CD1c-positive myeloid dendritic cell (primary cell): ENCODE measurements around the gene SLC17A7.
A peak's percentile ranks its signal among the peaks of the same experiment; 100 is the strongest.

ENCODE experiments used
- DNase-seq: peaks from one replicate; pipeline ENCODE4 v3.0.0-alpha.2; 2016; ENCODE audit errors: extremely low spot score

The SLC17A7 gene

GRCh38 chr19:49408816-49409440, 32.4 kb downstream of the SLC17A7 start:
- DNase-seq, result no peak

GRCh38 chr19:49407482-49408015, 33.8 kb downstream of the SLC17A7 start:
- DNase-seq, result no peak

- DNase-seq, result no peak
Observed at GRCh38 chr19:49407079-49407478, 34.2 kb downstream of the SLC17A7 start.

- DNase-seq, result no peak
Observed at GRCh38 chr19:49403404-49404187, 37.7 kb downstream of the SLC17A7 start.

- no peak for DNase-seq
Observed at GRCh38 chr19:49400029-49400428, 41.3 kb downstream of the SLC17A7 start.

- DNase-seq, result no peak
Observed at GRCh38 chr19:49398931-49399330, 42.4 kb downstream of the SLC17A7 start.

- DNase-seq, result no peak
Observed at GRCh38 chr19:49398001-49398615, 43.2 kb downstream of the SLC17A7 start.

- DNase-seq, result no peak
Observed at GRCh38 chr19:49396738-49397505, 44.4 kb downstream of the SLC17A7 start.

GRCh38 chr19:49395581-49396407, 45.5 kb downstream of the SLC17A7 start:
- no peak for DNase-seq

- no peak for DNase-seq
Observed at GRCh38 chr19:49393881-49394280, 47.4 kb downstream of the SLC17A7 start.

- peak; percentile 77 for DNase-seq
Observed at GRCh38 chr19:49391581-49392399, 49.5 kb downstream of the SLC17A7 start.

GRCh38 chr19:49390929-49391359, 50.4 kb downstream of the SLC17A7 start:
- DNase-seq, result no peak

GRCh38 chr19:49390131-49390928, 51.0 kb downstream of the SLC17A7 start:
- no peak for DNase-seq

- no peak for DNase-seq
Observed at GRCh38 chr19:49389406-49389805, 51.9 kb downstream of the SLC17A7 start.

GRCh38 chr19:49387936-49388372, 53.4 kb downstream of the SLC17A7 start, which contains the start of gene KASH5:
KASH5 (plus strand) TSS chr19:49388249; CDS start chr19:49390884, 2,635 bp downstream.
- peak; percentile 84 for DNase-seq

- DNase-seq, result no peak
Observed at GRCh38 chr19:49383599-49383998, 57.7 kb downstream of the SLC17A7 start.

GRCh38 chr19:49382639-49383038, 58.7 kb downstream of the SLC17A7 start:
- no peak for DNase-seq

- DNase-seq, result no peak
Observed at GRCh38 chr19:49380391-49380790, 60.9 kb downstream of the SLC17A7 start.
